ENCODE measurements around the gene ZNF613.
"Not testable (repeated sequence)": the region's sequence is repeated elsewhere in the genome, so short reads cannot be mapped to it uniquely, and the experiment has no call there.

ZNF613 gene

GRCh38 chr19:51926784-51927741, at the start of gene ZNF613:
ZNF613 (plus strand) TSS chr19:51927472; CDS start chr19:51936221, 8,749 bp downstream.
- DNase-seq: peak; percentile 73

DNA sequence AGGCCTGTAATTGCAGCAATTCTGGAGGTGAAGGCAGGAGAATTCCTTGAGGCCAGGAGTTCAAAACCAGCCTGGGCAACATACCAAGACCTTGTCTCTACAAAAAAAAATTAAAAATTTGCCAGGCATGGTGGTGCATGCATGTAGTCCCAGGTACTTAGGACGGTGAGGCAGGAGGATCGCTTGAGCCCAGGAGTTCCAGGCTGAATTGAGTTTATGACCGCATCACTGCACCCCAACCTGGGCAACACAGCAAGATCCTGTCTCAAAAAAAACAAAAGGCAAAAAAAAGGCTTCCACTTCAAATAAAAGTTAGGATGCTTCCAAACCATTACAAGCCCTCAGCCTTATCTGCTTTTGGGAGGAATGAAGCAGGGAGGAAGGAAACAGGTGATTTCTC, 44.8 kb upstream of the ZNF613 start:
- DNase-seq: no peak

GRCh38 chr19:51884713-51885112, 42.6 kb upstream of the ZNF613 start:
- no peak for DNase-seq

DNA sequence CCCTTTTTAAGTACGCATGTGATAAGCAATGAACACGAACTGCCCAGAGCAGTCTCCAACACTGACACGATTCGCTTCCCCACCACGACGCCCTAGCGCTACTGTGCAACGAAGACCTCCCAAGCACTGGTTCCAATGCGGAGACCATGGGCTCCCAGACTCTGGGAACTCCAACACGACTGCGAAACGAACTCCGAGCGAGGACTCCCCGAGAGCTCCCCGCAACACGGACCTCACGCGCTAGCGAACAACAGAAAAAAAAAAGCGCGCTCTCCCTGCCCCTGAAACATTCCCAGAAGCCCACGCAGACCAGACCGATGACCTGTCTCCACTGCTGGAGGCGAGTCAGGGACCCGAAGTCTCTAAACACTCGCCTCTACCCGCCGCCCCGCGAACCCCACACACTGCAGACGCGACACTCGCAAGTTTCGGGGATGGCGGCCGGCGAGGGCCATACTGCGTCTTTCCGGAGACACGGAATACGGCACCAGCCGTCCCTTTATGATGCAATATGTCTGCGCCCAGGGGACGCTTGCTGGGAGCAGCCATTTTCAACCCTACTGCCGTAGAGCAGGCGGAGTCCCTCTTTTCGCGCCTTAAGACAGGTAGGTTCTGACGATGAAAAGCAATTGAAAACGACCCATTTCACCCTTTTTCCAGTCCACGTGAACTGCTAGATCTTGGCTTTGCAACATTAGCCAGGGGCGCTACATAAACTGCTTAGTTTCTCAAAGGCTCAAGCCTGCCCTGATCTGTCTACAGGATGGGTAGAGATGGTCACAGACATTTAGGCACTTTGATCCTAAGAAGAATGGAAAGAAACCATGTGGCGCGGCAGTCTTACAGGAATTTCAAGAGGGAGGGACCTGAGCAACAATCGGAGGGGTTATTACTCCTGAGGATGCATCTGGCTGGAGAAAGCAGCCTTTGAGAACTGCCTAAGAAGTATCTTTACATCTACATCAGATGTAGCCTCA, 39.5 kb upstream of the ZNF613 start, which contains the start of gene ZNF577:
Gene ZNF577 (minus strand): TSS at position 430 of the 977 bp plus-strand sequence. CDS start 7,569 bp downstream, outside the sequence.
- DNase-seq: no peak

DNA sequence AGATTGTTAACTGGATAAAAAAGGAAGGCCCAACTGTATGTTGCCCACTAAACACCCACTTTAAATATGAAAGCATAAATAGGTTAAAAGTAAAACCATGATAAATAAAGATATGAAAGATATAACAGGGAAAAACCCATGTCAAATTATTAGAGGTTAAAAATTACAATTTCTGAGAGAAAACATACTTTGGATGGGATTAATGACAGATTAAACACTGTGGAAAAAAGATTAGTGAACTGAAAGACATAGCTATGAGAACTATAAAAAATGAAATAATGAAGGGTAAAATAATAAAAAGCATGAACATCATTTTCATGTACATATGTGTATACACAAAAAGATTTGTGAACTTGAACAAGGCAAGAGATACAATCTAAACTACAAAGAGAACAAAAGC, 37.3 kb upstream of the ZNF613 start:
- DNase-seq: no peak

GRCh38 chr19:51891193-51891747, 36.0 kb upstream of the ZNF613 start:
- no peak for DNase-seq

GRCh38 chr19:51901860-51902259, 25.4 kb upstream of the ZNF613 start:
- DNase-seq: no peak

DNA sequence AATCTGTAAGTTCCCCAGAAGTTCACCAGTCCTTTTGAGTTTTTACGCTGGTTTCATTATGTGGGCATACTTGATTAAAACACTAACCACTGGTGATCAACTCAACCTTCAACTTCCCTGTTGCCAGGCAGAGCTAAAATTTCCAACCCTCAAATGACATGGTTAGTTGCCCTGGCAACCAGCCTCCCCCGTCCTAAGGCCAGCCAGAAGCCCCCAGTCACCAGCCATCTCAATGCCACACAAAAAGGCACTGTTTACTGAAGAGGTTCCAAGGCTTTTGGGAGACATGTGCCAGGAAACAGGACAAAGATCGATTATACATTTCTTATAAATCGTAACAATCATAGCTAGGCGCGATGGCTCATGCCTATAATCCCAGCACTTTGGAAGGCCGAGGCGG, 24.1 kb upstream of the ZNF613 start:
- no peak for DNase-seq

DNA sequence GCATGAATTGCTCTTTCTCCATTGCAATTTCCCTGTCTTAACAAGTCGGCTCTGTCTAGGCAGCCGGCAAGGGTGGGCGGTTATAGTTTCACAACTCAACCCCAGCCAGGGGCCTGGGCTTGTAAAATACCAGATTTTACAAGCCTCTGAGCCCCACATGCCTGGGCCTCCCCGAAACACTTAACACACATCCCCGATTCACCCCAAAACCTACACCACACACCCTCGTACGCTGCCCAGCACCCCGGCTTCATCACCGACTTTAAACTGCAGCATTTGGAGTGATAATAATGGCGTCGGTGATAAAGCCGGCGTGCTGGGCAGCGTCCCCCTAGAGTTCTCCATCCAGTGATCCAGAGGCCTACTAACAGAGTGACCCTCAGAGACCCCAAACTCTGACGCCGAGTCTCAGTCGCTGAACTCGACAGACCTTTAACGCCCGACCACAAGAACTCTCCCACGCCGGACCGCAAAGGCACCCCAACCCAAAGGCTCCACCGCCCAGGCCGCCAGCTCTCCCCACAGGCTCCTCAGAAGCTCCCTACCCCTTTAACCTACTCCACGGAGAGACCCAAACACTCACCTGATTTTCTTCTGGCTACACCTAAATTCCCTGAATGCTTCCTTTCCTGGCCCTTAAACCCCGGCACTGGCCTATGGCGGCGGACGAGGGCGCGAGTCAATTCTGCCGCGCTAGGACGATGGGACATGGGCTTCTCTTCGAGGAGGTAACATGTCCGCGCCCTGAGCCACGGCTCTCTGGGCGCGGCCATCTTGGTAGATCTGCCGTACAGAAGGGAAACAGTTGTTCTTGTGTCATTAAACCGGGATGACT, 22.7 kb upstream of the ZNF613 start, which contains the start of gene ZNF649:
Gene ZNF649 (minus strand): TSS at position 687 of the 835 bp plus-strand sequence. CDS start 4,910 bp downstream, outside the sequence.
- peak; percentile 70 for DNase-seq

- DNase-seq: no peak
These were observed 22.1 kb upstream of the ZNF613 start for GRCh38 chr19:51905206-51905605.

DNA sequence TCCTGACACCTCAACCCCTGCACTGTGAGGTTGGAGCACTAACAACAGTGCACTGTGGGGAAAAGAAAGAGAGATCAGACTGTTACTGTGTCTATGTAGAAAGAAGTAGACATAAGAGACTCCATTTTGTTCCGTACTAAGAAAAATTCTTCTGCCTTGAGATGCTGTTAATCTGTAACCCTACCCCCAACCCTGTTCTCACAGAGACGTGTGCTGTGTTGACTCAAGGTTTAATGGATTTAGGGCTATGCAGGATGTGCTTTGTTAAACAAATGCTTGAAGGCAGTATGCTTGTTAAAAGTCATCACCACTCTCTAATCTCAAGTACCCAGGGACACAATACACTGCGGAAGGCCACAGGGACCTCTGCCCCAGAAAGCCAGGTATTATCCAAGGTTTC, 21.6 kb upstream of the ZNF613 start:
- not testable (repeated sequence) for DNase-seq

- not testable (repeated sequence) for DNase-seq
These were observed 21.2 kb upstream of the ZNF613 start for GRCh38 chr19:51906108-51906507.

DNA sequence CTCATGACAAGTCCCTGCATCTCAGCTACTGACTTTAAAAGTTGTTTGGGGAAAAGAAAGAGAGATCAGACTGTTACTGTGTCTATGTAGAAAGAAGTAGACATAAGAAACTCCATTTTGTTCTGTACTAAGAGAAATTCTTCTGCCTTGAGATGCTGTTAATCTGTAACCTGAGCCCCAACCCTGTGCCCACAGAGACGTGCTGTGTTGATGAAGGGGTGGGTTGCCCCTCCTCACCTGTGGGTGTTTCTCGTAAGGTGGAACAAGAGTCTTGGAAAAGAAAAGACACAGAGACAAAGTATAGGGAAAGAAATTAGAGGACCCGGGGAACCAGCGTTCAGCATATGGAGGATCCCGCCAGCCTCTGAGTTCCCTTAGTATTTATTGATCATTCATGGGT, 19.3 kb upstream of the ZNF613 start:
- not testable (repeated sequence) for DNase-seq

GRCh38 chr19:51915324-51915867, 11.9 kb upstream of the ZNF613 start:
- DNase-seq: no peak

DNA sequence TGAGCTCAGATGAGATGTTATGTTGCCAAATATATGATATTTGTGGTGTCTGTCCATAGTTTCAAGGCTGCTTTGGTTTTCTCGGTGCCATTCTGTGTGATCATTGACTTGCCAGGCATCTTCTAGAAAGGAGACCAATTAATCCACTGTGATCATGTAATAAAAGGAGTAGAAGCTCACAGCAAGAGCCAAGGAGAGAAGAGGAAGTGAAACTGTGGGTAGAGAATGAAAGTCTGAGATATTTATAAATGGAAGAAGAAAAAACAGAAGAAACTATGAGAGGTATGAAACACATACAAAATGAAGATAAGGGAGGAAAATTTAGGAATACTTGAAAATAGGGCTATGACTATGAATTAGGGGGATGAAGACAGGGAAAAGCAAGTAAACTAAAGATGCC, 11.1 kb upstream of the ZNF613 start:
- DNase-seq: no peak

DNA sequence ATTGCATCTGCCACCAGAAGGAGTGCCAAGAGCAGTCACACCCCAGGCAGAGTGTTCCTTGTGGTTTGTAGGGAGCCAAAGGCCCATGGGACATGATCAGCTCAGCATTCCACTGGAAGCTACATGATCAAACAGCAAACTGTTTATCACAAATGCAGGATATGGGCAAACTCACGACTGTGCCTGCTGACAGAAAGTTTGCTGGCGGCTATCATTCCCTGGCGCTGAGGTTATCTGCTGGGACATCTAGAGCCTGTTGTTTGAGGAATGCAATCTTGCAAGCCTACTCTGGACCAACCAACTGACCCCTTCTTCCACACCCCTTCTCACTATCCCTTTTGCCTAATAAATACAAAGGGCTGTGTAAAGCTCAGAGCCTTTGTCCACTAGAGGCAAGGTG, 7.7 kb upstream of the ZNF613 start:
- DNase-seq: no peak

DNA sequence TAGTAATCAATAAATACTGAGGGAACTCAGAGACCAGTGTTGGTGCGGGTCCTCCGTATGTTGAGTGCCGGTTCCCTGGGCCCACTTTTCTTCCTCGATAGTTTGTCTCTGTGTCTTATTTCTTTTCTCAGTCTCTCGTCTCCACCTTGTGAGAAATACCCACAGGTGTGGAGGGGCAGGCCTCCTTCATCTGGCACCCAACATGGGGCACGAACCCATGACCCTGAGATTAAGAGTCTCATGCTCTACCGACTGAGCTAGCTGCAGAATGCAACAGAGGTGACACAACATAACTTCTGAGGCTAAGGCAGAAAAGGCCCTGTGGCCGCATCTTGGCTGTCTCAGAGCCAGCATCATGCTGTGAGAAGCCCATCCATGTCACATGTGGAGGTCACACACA, 5.3 kb upstream of the ZNF613 start:
- no peak for DNase-seq

DNA sequence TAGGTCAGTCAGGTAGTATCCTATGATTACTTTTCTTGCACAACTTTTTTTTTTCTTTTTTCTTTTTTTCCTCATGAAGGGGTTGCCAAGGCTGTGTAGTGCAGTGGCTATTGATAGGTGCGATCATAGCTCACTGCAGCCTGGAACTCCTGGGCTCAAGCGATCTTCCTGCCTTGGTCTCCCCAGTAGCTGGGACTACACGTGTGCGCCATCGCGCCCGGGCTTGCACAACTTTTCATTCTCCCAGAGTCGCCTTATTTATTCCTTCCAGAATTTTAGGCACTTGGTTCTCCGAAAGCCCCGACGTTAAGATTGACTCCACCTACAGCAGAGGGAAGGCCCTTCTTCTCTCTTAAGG, 867 bp upstream of the ZNF613 start:
- no peak for DNase-seq

DNA sequence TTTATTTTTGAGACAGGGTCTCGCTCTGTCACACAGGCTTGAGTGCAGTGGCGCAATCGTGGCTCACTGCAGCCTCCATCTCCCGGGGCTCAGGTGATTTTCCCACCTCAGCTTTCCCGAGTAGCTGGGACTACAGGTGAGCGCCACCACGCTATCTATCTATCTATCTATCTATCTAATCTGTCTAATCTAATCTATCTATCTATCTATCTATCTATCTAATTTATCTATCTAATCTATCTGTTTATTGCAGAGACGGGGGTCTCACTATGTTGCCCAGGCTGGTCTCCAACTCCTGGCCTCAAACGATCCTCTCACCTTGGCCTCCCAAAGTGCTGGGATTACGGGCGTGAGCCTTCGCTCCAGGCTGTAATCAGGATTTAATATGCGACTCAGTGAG, 587 bp downstream of the ZNF613 start:
- DNase-seq: no peak

DNA sequence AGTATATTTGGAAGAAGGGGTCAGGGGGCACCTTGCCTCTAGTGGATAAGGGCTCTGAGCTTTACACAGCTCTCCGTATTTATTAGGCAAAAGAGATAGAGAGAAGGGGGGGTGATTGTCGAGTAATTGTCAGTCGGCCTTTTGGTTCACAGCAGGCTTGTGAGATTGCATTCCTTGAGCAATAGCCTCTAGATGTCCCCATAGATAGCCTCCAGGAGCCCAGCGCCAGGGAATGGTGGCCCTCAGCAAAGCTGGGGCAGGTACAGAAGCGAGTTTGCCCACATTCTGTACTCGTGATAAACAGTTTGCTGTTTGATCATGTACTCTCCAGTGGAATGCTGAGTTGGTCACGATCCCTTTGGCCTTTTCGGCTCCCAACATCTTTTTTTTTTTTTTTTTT, 4.6 kb downstream of the ZNF613 start:
- no peak for DNase-seq

DNA sequence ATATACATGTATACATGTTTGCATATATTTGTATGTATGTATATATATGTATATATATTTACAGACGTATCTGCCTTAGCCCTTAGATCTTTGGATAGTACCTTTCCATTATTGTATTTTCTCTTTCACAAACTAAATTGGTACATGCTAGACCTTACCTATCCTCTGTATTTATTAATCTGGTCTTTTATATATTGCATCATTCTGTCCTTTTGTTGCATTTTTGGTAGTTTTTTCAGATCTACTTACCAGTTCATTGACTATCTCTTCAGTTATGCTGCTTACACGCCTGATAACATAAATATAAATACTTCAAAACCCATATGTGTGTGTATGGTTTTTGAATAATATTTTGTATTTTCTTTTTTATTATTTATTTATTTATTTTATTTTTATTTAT, 11.7 kb downstream of the ZNF613 start:
- no peak for DNase-seq
